Trophoblast cell (in vitro differentiated cells and primary cell): ENCODE measurements around the gene ILDR1.

Experiments
- DNase-seq, 2 donors: peaks; one replicate each; pipeline ENCODE4 v3.0.0-alpha.2; 2016
- H2AFZ ChIP-seq: 2 replicates; pipeline ENCODE4 v1.6.1; 2013; ENCODE audit warnings: low read length, moderate library complexity, mild to moderate bottlenecking; ENCODE audit not compliant: insufficient read depth, poor library complexity
- H2AK5ac ChIP-seq: 2 replicates; pipeline ENCODE4 v1.6.1; 2013; ENCODE audit warnings: mild to moderate bottlenecking, low read length
- H2BK120ac ChIP-seq: 2 replicates; pipeline ENCODE4 v1.6.1; 2013; ENCODE audit warnings: low read length, mild to moderate bottlenecking, moderate library complexity; ENCODE audit not compliant: insufficient read depth, poor library complexity
- H2BK12ac ChIP-seq: 2 replicates; pipeline ENCODE4 v1.6.1; 2013; ENCODE audit warnings: mild to moderate bottlenecking, low read length, moderate library complexity
- H2BK5ac ChIP-seq: 2 replicates; pipeline ENCODE4 v1.6.1; 2013; ENCODE audit warnings: low read length, low read depth, moderate library complexity, mild to moderate bottlenecking; ENCODE audit not compliant: poor library complexity
- H3K14ac ChIP-seq: 2 replicates; pipeline ENCODE4 v1.6.1; 2013; ENCODE audit warnings: mild to moderate bottlenecking, low read length
- H3K18ac ChIP-seq: 2 replicates; pipeline ENCODE4 v1.6.1; 2013; ENCODE audit warnings: mild to moderate bottlenecking, low read length
- H3K23ac ChIP-seq: 2 replicates; pipeline ENCODE4 v1.6.1; 2013; ENCODE audit warnings: low read length
- H3K27ac ChIP-seq: 2 replicates; pipeline ENCODE4 v1.5.1; 2013; ENCODE audit warnings: low read depth, mild to moderate bottlenecking, inconsistent platforms, low read length, moderate library complexity
- H3K27me3 ChIP-seq: 2 replicates; pipeline ENCODE4 v1.6.1; 2013; ENCODE audit warnings: inconsistent platforms, mild to moderate bottlenecking, low read length, moderate library complexity; ENCODE audit not compliant: insufficient read depth
- H3K36me3 ChIP-seq, 2 experiments: 1 replicate in 1 of 2; 2 replicates in 1 of 2; pipeline ENCODE4 v1.6.1; 2013; ENCODE audit warnings: low read length in 2 of 2, mild to moderate bottlenecking in 2 of 2, moderate library complexity in 1 of 2; ENCODE audit not compliant: insufficient read depth in 2 of 2, control insufficient read depth in 1 of 2
- H3K4ac ChIP-seq: 2 replicates; pipeline ENCODE4 v1.6.1; 2013; ENCODE audit warnings: low read depth, mild to moderate bottlenecking, low read length, moderate library complexity
- H3K4me1 ChIP-seq, 2 experiments: 1 replicate in 1 of 2; 2 replicates in 1 of 2; pipeline ENCODE4 v1.6.1; 2013; ENCODE audit warnings: low read length in 2 of 2, mild to moderate bottlenecking in 2 of 2, moderate library complexity in 1 of 2; ENCODE audit not compliant: insufficient read depth in 2 of 2, control insufficient read depth in 1 of 2
- H3K4me2 ChIP-seq: 2 replicates; pipeline ENCODE4 v1.6.1; 2013; ENCODE audit warnings: inconsistent platforms, mild to moderate bottlenecking, low read length, moderate library complexity
- H3K4me3 ChIP-seq: 2 replicates; pipeline ENCODE4 v1.5.1; 2013; ENCODE audit warnings: mild to moderate bottlenecking, low read depth, low read length, inconsistent platforms
- H3K79me1 ChIP-seq: one replicate; pipeline ENCODE4 v1.6.1; 2013; ENCODE audit warnings: low read length
- H3K79me2 ChIP-seq: 2 replicates; pipeline ENCODE4 v1.6.1; 2013; ENCODE audit warnings: low read length, mild to moderate bottlenecking; ENCODE audit not compliant: control insufficient read depth, insufficient read depth, poor library complexity
- H3K9ac ChIP-seq: 2 replicates; pipeline ENCODE4 v1.6.1; 2013; ENCODE audit warnings: mild to moderate bottlenecking, low read length
- H3K9me3 ChIP-seq: 2 replicates; pipeline ENCODE4 v1.6.1; 2013; ENCODE audit warnings: low read depth, mild to moderate bottlenecking, control low read depth, inconsistent platforms, low read length; ENCODE audit not compliant: insufficient read depth
- H4K12ac ChIP-seq: 2 replicates; pipeline ENCODE4 v1.6.1; 2013; ENCODE audit warnings: low read depth, mild to moderate bottlenecking, low read length, moderate library complexity
- H4K8ac ChIP-seq: 2 replicates; pipeline ENCODE4 v1.6.1; 2013; ENCODE audit warnings: low read depth, mild to moderate bottlenecking, low read length, moderate library complexity
- H4K91ac ChIP-seq: one replicate; pipeline ENCODE4 v1.6.1; 2013; ENCODE audit warnings: low read depth, mild to moderate bottlenecking, low read length, moderate library complexity
- WGBS: extraction: QIAGEN DNeasy Blood & Tissue Kit; methylation state at CpG from one replicate; pipeline ENCODE4 v1.1.7; 2013; ENCODE audit warnings: missing lambda C conversion rate; ENCODE audit not compliant: insufficient read length, insufficient coverage; ENCODE audit errors: extremely low coverage; 5-methylcytosine and 5-hydroxymethylcytosine counted together

ILDR1 gene

DNA sequence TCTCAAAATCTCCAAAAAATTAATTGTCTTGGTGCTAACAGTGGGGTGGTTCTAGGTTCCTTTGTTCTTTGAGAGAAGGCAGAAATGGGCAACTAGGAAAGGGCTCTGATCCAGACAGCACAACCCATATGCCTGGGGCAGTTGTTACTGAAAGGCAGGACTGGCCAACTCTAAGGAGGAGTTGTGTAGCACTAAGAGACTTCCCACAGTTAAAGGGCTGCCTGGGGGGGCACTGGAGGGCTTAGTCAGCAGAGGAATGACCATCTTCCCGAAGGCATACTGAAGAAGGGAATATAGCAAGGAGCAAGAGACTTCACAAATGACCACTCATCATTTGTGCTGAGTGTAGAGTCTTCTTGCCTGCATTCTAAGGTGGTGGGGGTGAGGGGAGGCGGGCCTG is 15.8 kb downstream of the ILDR1 start:
- H3K23ac ChIP-seq: no peak overlapping the region
- H4K8ac ChIP-seq: no peak overlapping the region
- H3K4me1 ChIP-seq: peaks cover 10 to 14% of the 10 kb centered on the region in 2 experiments
- no peak overlapping the region for H4K12ac ChIP-seq
- H3K14ac ChIP-seq: no peak overlapping the region
- H4K91ac ChIP-seq: no peak overlapping the region
- no peak overlapping the region for H2AFZ ChIP-seq
- no peak overlapping the region for H3K9ac ChIP-seq
- no peak for DNase-seq
- peaks cover 2% of the 10 kb centered on the region for H3K27me3 ChIP-seq
- H3K27ac ChIP-seq: no peak overlapping the region
- no peak overlapping the region for H2BK120ac ChIP-seq
- no peak overlapping the region for H3K4ac ChIP-seq
- H2BK12ac ChIP-seq: no peak overlapping the region
- H3K36me3 ChIP-seq: no peaks in the 10 kb centered on the region
- no peak overlapping the region for H3K18ac ChIP-seq
- WGBS: no CpG with 5 or more reads among the region's 2 CpGs
- H3K79me1 ChIP-seq: no peaks in the 10 kb centered on the region
- no peak overlapping the region for H3K4me2 ChIP-seq
- H3K79me2 ChIP-seq: no peaks in the 10 kb centered on the region
- H2BK5ac ChIP-seq: no peak overlapping the region
- no peaks in the 10 kb centered on the region for H3K9me3 ChIP-seq
- H2AK5ac ChIP-seq: no peak overlapping the region
- H3K4me3 ChIP-seq: no peak overlapping the region

GRCh38 chr3:122004991-122005565 is 17.0 kb downstream of the ILDR1 start:
- peak overlapping the region; percentile 8 for H4K91ac ChIP-seq
- no peak for DNase-seq
- no peak overlapping the region for H3K4me2 ChIP-seq
- H3K79me2 ChIP-seq: no peaks in the 10 kb centered on the region
- no CpG with 5 or more reads among the region's 13 CpGs for WGBS
- no peaks in the 10 kb centered on the region for H3K36me3 ChIP-seq
- peaks cover 10 to 14% of the 10 kb centered on the region in 2 experiments for H3K4me1 ChIP-seq
- no peak overlapping the region for H2BK120ac ChIP-seq
- no peak overlapping the region for H3K9ac ChIP-seq
- no peak overlapping the region for H2BK5ac ChIP-seq
- peak overlapping the region; percentile 58 for H2BK12ac ChIP-seq
- no peak overlapping the region for H4K12ac ChIP-seq
- H2AFZ ChIP-seq: no peak overlapping the region
- H3K9me3 ChIP-seq: no peaks in the 10 kb centered on the region
- H3K23ac ChIP-seq: no peak overlapping the region
- no peak overlapping the region for H3K4ac ChIP-seq
- H3K18ac ChIP-seq: no peak overlapping the region
- H3K4me3 ChIP-seq: no peak overlapping the region
- no peak overlapping the region for H3K14ac ChIP-seq
- H3K27ac ChIP-seq: no peak overlapping the region
- peak overlapping the region; percentile 46 for H2AK5ac ChIP-seq
- no peaks in the 10 kb centered on the region for H3K27me3 ChIP-seq
- H4K8ac ChIP-seq: no peak overlapping the region
- no peaks in the 10 kb centered on the region for H3K79me1 ChIP-seq

GRCh38 chr3:122004107-122004506 is 17.9 kb downstream of the ILDR1 start:
- WGBS: no CpG with 5 or more reads among the region's 2 CpGs
- no peak overlapping the region for H2AK5ac ChIP-seq

DNA sequence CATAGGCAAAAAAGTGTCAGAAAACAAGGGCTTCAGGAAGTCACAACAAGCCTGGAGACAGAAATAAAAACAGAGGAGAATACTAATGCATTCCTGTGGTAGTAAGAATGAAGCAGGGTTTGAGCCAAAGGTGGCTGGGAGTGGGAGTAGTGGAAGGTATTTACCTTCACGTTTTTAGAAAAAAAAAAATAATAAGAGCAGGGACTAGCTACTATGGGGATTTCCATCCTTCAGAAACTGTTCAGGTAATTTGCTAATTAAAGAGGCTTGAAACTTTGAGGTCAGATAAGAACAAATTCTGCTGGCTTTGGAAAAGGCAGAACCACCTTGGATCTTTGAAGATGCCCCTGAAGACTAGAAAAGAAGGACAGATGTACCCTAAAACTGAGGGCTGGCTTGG is 18.4 kb downstream of the ILDR1 start:
- no peak overlapping the region for H2BK120ac ChIP-seq
- H3K9me3 ChIP-seq: no peaks in the 10 kb centered on the region
- no peak overlapping the region for H2BK5ac ChIP-seq
- no peak overlapping the region for H3K14ac ChIP-seq
- no peak overlapping the region for H3K4me2 ChIP-seq
- H3K18ac ChIP-seq: no peak overlapping the region
- H4K8ac ChIP-seq: no peak overlapping the region
- no peak overlapping the region for H4K12ac ChIP-seq
- H3K79me2 ChIP-seq: no peaks in the 10 kb centered on the region
- H2AFZ ChIP-seq: no peak overlapping the region
- H3K27me3 ChIP-seq: no peaks in the 10 kb centered on the region
- H3K9ac ChIP-seq: no peak overlapping the region
- no peak overlapping the region for H3K4me3 ChIP-seq
- H3K4me1 ChIP-seq: peaks cover 10 to 14% of the 10 kb centered on the region in 2 experiments
- no peak for DNase-seq
- H3K79me1 ChIP-seq: no peaks in the 10 kb centered on the region
- WGBS: no CpG with 5 or more reads among the region's 1 CpG
- no peak overlapping the region for H3K4ac ChIP-seq
- no peak overlapping the region for H4K91ac ChIP-seq
- no peak overlapping the region for H3K23ac ChIP-seq
- no peaks in the 10 kb centered on the region for H3K36me3 ChIP-seq
- no peak overlapping the region for H3K27ac ChIP-seq
- H2BK12ac ChIP-seq: no peak overlapping the region
- H2AK5ac ChIP-seq: no peak overlapping the region

More at GRCh38 chr3:122004107-122004506, 17.9 kb downstream of the ILDR1 start:
- Histone ChIP-seq H2BK12ac (no peak overlapping the region), H3K23ac (no peak overlapping the region), H3K9ac (no peak overlapping the region), H2BK5ac (no peak overlapping the region), H3K4me2 (no peak overlapping the region), H3K4me1 (peaks cover 10 to 14% of the 10 kb centered on the region in 2 experiments), H4K8ac (no peak overlapping the region), H3K14ac (no peak overlapping the region), H2AFZ (no peak overlapping the region), H3K27ac (no peak overlapping the region), H3K79me2 (no peaks in the 10 kb centered on the region), H3K4ac (no peak overlapping the region), H3K36me3 (no peaks in the 10 kb centered on the region), H4K12ac (no peak overlapping the region), H4K91ac (no peak overlapping the region), H3K79me1 (no peaks in the 10 kb centered on the region), H3K9me3 (no peaks in the 10 kb centered on the region), H3K4me3 (no peak overlapping the region), H3K18ac (no peak overlapping the region), H2BK120ac (no peak overlapping the region), H3K27me3 (no peaks in the 10 kb centered on the region)
- DNase-seq: no peak
